Measurements from ENCODE around the gene NEURL1.

NEURL1 gene

DNA sequence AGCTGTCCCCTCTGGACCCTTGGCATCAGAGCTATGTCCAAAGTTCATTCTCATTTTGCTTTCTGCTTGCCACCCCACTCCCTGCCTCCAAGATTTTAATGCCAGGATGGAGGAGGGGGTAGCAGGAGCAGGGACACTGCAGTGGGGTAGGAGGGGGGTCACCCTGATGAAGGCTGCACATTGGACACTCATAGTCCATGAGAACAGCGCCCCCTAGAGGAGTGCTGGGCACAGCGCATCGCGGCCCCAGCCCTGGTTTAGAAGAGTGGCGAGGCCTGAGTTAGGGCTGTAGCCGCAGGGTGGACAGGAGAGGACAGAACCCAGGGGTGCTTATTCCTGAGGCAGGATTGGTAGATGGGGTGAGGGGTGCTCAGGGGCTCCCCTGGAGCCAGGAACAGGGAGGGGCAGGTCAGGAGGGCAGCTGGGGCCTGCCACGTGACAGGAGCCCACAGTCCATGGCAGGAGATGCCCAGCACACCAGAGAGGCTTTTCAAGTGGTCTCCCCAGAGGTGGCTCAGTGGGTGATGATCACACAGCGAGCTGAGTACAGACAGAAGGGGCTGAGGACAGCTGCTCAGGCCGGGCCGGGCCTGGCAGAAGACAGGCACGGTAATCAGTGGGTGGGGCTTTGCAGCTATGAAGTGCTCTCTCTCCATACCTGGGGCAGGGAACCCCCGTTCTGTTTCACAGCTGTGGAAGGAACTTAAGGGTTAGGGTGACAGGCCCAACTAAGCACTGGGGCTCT lies 71.4 kb downstream of the NEURL1 start:
- in situ Hi-C loops (cut with MboI; ENCODE audit: low pct_unique_long_range_greater_than_20kb, low sequenced_read_pairs, unreplicated experiment): no loop called here
- TF ChIP-seq, protein P1, sequence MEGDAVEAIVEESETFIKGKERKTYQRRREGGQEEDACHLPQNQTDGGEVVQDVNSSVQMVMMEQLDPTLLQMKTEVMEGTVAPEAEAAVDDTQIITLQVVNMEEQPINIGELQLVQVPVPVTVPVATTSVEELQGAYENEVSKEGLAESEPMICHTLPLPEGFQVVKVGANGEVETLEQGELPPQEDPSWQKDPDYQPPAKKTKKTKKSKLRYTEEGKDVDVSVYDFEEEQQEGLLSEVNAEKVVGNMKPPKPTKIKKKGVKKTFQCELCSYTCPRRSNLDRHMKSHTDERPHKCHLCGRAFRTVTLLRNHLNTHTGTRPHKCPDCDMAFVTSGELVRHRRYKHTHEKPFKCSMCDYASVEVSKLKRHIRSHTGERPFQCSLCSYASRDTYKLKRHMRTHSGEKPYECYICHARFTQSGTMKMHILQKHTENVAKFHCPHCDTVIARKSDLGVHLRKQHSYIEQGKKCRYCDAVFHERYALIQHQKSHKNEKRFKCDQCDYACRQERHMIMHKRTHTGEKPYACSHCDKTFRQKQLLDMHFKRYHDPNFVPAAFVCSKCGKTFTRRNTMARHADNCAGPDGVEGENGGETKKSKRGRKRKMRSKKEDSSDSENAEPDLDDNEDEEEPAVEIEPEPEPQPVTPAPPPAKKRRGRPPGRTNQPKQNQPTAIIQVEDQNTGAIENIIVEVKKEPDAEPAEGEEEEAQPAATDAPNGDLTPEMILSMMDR (IDR thresholded peaks at IDR 0.05; ENCODE audit: extremely low read depth, insufficient read depth, missing control alignments): peak; percentile 81
- DNase-seq (ENCODE audit: low spot score): peak; percentile 68

- in situ Hi-C loops (cut with MboI; ENCODE audit: low pct_unique_long_range_greater_than_20kb, low sequenced_read_pairs, unreplicated experiment): no loop called here
Observed at GRCh38 chr10:103566536-103566935, 73.0 kb downstream of the NEURL1 start.

GRCh38 chr10:103568505-103568904 lies 75.0 kb downstream of the NEURL1 start:
- TF ChIP-seq, protein P1 (IDR thresholded peaks at IDR 0.05; ENCODE audit: extremely low read depth, insufficient read depth, missing control alignments): no peak
- no peak for DNase-seq (ENCODE audit: low spot score)
- in situ Hi-C loops (cut with MboI; ENCODE audit: low pct_unique_long_range_greater_than_20kb, low sequenced_read_pairs, unreplicated experiment): no loop called here

More at GRCh38 chr10:103566536-103566935, 73.0 kb downstream of the NEURL1 start:
- TF ChIP-seq, protein P1 (IDR thresholded peaks at IDR 0.05; ENCODE audit: extremely low read depth, insufficient read depth, missing control alignments): no peak
- DNase-seq (ENCODE audit: low spot score): no peak

DNA sequence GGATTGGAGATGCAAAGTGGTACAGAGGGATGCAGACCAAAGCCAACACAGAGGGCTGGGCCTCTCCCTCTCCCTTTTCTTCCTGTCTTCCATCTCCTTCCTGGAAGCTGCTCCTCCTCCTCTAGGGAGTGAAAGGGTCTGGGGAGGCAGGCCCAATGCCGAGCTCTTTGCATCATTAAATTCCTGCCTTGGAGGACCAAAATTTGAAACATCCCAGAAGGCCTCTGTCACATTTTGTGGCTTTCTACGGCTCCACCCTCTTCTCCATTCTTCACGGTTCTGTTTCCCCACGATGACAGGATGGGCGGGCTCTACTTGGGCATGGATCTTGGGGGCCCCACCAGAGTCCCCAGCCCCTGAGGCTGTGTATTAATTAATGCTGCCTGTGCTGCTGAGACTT lies 76.4 kb downstream of the NEURL1 start:
- in situ Hi-C loops (cut with MboI; ENCODE audit: low pct_unique_long_range_greater_than_20kb, low sequenced_read_pairs, unreplicated experiment): no loop called here
- no peak for DNase-seq (ENCODE audit: low spot score)
- TF ChIP-seq, protein P1 (IDR thresholded peaks at IDR 0.05; ENCODE audit: extremely low read depth, insufficient read depth, missing control alignments): no peak

GRCh38 chr10:103570844-103571655 lies 77.5 kb downstream of the NEURL1 start:
- no peak for DNase-seq (ENCODE audit: low spot score)
- in situ Hi-C loops (cut with MboI; ENCODE audit: low pct_unique_long_range_greater_than_20kb, low sequenced_read_pairs, unreplicated experiment): no loop called here
- TF ChIP-seq, protein P1 (IDR thresholded peaks at IDR 0.05; ENCODE audit: extremely low read depth, insufficient read depth, missing control alignments): no peak

- in situ Hi-C loops (cut with MboI; ENCODE audit: low pct_unique_long_range_greater_than_20kb, low sequenced_read_pairs, unreplicated experiment): no loop called here
- DNase-seq (ENCODE audit: low spot score): no peak
- TF ChIP-seq, protein P1 (IDR thresholded peaks at IDR 0.05; ENCODE audit: extremely low read depth, insufficient read depth, missing control alignments): no peak
Observed at GRCh38 chr10:103571656-103571975, 78.1 kb downstream of the NEURL1 start.

All from GM13977 (cell line).